Activated T-cell treated with anti-CD3 and anti-CD28 coated beads for 24 hours (primary cell): Measurements from ENCODE around the gene SEC62.

Experiments used
- DNase-seq: peaks from one replicate; pipeline ENCODE4 v3.0.0-alpha.2; 2020; ENCODE audit warnings: low read depth

The SEC62 gene

GRCh38 chr3:169966951-169967915 lies 626 bp downstream of the SEC62 start:
- DNase-seq, result peak; percentile 33

- DNase-seq, result no peak
These were observed 1.7 kb downstream of the SEC62 start for GRCh38 chr3:169968224-169968885.

- no peak for DNase-seq
These were observed 2.8 kb downstream of the SEC62 start for GRCh38 chr3:169969174-169970095.

- no peak for DNase-seq
These were observed 4.2 kb downstream of the SEC62 start for GRCh38 chr3:169970847-169971246.

GRCh38 chr3:169971522-169971921 lies 4.9 kb downstream of the SEC62 start:
- DNase-seq, result no peak

- no peak for DNase-seq
These were observed 13.4 kb downstream of the SEC62 start for GRCh38 chr3:169980055-169980454.

GRCh38 chr3:169984292-169984691 lies 17.7 kb downstream of the SEC62 start:
- DNase-seq, result no peak

GRCh38 chr3:169990431-169990830 lies 23.8 kb downstream of the SEC62 start:
- no peak for DNase-seq

- DNase-seq, result no peak
These were observed 25.5 kb downstream of the SEC62 start for GRCh38 chr3:169992156-169992555.

- DNase-seq, result no peak
These were observed 26.2 kb downstream of the SEC62 start for GRCh38 chr3:169992781-169993180.

- DNase-seq, result no peak
These were observed 27.2 kb downstream of the SEC62 start for GRCh38 chr3:169993761-169994160.

GRCh38 chr3:169996063-169996462 lies 29.5 kb downstream of the SEC62 start:
- no peak for DNase-seq

GRCh38 chr3:169998668-169999131 lies 32.1 kb downstream of the SEC62 start:
- no peak for DNase-seq

GRCh38 chr3:169999433-169999832 lies 32.8 kb downstream of the SEC62 start:
- no peak for DNase-seq

- DNase-seq, result no peak
These were observed 33.4 kb downstream of the SEC62 start for GRCh38 chr3:170000051-170000450.

- DNase-seq, result no peak
These were observed 35.6 kb downstream of the SEC62 start for GRCh38 chr3:170002231-170002630.

- DNase-seq, result no peak
These were observed 36.3 kb downstream of the SEC62 start for GRCh38 chr3:170002879-170003278.

- no peak for DNase-seq
These were observed 37.3 kb downstream of the SEC62 start for GRCh38 chr3:170003881-170004356.

GRCh38 chr3:170007031-170007663 lies 40.5 kb downstream of the SEC62 start:
- DNase-seq, result no peak

GRCh38 chr3:170010498-170010897 lies 43.9 kb downstream of the SEC62 start:
- DNase-seq, result no peak

- DNase-seq, result no peak
These were observed 46.2 kb downstream of the SEC62 start for GRCh38 chr3:170012683-170013400.
